ENCODE data around the gene CDHR3. TPM values are rescaled to one million over a fixed set of nuclear protein-coding genes. Genes with fewer than 3 reads are reported as not detected.

The CDHR3 gene
- total and polyA plus RNA-seq, 2 donors from 2014 or later: 3.6 to 7.1 TPM

DNA sequence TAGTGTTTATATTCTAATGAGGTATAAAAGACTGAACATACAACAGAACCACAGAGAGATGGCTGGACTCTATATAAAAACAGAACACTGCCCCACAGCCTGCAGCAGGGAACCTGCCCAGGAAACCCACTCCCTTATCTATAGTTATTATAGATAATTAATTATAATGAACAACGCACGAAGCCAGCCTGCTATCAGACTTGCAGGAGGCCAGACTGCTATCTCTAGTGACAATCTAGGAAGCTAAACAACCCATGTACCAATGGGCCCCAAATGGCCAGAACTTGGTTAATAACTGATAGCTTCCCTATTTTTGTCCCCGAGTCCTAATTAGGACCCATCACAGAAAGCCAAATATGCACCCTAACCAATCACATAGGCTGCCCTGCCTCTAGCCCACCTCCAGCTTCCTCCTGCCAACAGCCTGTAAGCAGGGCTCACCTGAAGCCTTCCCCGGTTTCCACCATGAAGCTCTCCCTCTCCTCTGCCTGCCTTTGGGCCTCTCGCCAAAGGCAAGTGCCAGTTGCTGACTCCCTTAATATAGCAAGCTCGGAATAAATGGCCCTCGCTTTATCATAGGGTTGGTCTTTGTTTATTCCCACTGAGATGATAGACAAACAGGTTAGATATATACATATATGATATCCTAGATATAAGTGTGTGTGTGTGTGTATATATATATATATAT is 74.6 kb downstream of the CDHR3 start:
- Histone ChIP-seq H3K36me3 (ENCODE audit: control insufficient read depth in 2 of 3, insufficient read depth in 3 of 3, low read length in 3 of 3) (no peaks in the 10 kb centered on the region), H3K9ac (ENCODE audit: low read length in 3 of 3) (no peak overlapping the region), H3K4me3 (ENCODE audit: low read length in 3 of 3) (no peak overlapping the region), H3K9me3 (ENCODE audit: control insufficient read depth in 2 of 3, insufficient read depth in 1 of 3, low read length in 3 of 3) (no peaks in the 10 kb centered on the region), H3K27ac (ENCODE audit: low read depth in 2 of 2, low read length in 2 of 2) (no peak overlapping the region), H3K4me1 (ENCODE audit: control insufficient read depth in 2 of 3, insufficient read depth in 2 of 3, low read depth in 1 of 3, low read length in 3 of 3) (peaks cover 0 to 9% (median 0%) of the 10 kb centered on the region in 3 donors), H3K27me3 (ENCODE audit: control insufficient read depth, insufficient read depth, low read length) (no peaks in the 10 kb centered on the region)
- DNase-seq: no peak
- no peak for FAIRE-seq
- intact Hi-C loops (cut with DNase I): no loop called here
- TF ChIP-seq, protein P1, sequence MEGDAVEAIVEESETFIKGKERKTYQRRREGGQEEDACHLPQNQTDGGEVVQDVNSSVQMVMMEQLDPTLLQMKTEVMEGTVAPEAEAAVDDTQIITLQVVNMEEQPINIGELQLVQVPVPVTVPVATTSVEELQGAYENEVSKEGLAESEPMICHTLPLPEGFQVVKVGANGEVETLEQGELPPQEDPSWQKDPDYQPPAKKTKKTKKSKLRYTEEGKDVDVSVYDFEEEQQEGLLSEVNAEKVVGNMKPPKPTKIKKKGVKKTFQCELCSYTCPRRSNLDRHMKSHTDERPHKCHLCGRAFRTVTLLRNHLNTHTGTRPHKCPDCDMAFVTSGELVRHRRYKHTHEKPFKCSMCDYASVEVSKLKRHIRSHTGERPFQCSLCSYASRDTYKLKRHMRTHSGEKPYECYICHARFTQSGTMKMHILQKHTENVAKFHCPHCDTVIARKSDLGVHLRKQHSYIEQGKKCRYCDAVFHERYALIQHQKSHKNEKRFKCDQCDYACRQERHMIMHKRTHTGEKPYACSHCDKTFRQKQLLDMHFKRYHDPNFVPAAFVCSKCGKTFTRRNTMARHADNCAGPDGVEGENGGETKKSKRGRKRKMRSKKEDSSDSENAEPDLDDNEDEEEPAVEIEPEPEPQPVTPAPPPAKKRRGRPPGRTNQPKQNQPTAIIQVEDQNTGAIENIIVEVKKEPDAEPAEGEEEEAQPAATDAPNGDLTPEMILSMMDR (IDR thresholded peaks at IDR 0.05; ENCODE audit: borderline replicate concordance, extremely low read depth, insufficient read depth): no peak

DNA sequence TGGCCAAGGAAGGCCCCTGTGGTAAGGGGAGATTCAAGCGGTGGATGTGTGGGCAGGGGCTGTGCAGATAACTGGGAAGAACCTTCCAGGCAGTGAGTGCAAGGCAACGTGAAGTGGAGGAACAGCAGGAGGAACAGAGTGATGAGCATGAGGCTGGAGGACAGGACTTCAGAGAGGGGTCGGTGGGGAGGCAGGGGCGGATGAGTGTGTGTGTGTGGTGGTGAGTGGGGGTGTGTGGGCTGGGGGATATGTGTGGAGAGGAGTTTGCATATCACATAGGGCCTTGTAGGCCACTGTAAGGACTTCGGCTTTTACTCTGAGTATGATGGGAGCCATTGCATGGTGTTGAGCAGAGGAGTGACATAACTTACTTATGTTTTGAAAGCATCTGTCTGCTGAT is 75.2 kb downstream of the CDHR3 start:
- Histone ChIP-seq H3K4me1 (ENCODE audit: control insufficient read depth in 2 of 3, insufficient read depth in 2 of 3, low read depth in 1 of 3, low read length in 3 of 3) (peaks cover 0 to 9% (median 0%) of the 10 kb centered on the region in 3 donors), H3K4me3 (ENCODE audit: low read length in 3 of 3) (no peak overlapping the region), H3K36me3 (ENCODE audit: control insufficient read depth in 2 of 3, insufficient read depth in 3 of 3, low read length in 3 of 3) (no peaks in the 10 kb centered on the region), H3K9ac (ENCODE audit: low read length in 3 of 3) (no peak overlapping the region), H3K9me3 (ENCODE audit: control insufficient read depth in 2 of 3, insufficient read depth in 1 of 3, low read length in 3 of 3) (no peaks in the 10 kb centered on the region), H3K27me3 (ENCODE audit: control insufficient read depth, insufficient read depth, low read length) (no peaks in the 10 kb centered on the region), H3K27ac (ENCODE audit: low read depth in 2 of 2, low read length in 2 of 2) (no peak overlapping the region)
- no peak for FAIRE-seq
- TF ChIP-seq, protein P1 (IDR thresholded peaks at IDR 0.05; ENCODE audit: borderline replicate concordance, extremely low read depth, insufficient read depth): no peak
- no peak for DNase-seq
- intact Hi-C loops (cut with DNase I): no loop called here

GRCh38 chr7:106038916-106039315 is 75.9 kb downstream of the CDHR3 start:
- H3K4me3 ChIP-seq (ENCODE audit: low read length in 3 of 3): no peak overlapping the region
- H3K36me3 ChIP-seq (ENCODE audit: control insufficient read depth in 2 of 3, insufficient read depth in 3 of 3, low read length in 3 of 3): no peaks in the 10 kb centered on the region
- H3K9me3 ChIP-seq (ENCODE audit: control insufficient read depth in 2 of 3, insufficient read depth in 1 of 3, low read length in 3 of 3): no peaks in the 10 kb centered on the region
- TF ChIP-seq, protein P1 (IDR thresholded peaks at IDR 0.05; ENCODE audit: borderline replicate concordance, extremely low read depth, insufficient read depth): no peak
- H3K27ac ChIP-seq (ENCODE audit: low read depth in 2 of 2, low read length in 2 of 2): no peak overlapping the region
- peaks cover 0 to 9% (median 0%) of the 10 kb centered on the region in 3 donors for H3K4me1 ChIP-seq (ENCODE audit: control insufficient read depth in 2 of 3, insufficient read depth in 2 of 3, low read depth in 1 of 3, low read length in 3 of 3)
- intact Hi-C loops (cut with DNase I): no loop called here
- no peak overlapping the region for H3K9ac ChIP-seq (ENCODE audit: low read length in 3 of 3)
- FAIRE-seq: no peak
- peak in 1 of 5 donors; percentile 41 for DNase-seq
- H3K27me3 ChIP-seq (ENCODE audit: control insufficient read depth, insufficient read depth, low read length): no peaks in the 10 kb centered on the region

All from kidney (tissue), 14 donors.